Calu3 (cell line): ENCODE measurements around the gene RSPRY1. TPM values are rescaled to one million over a fixed set of nuclear protein-coding genes. Genes with fewer than 3 reads are reported as not detected.

Experiments
- BruUV-seq: library from RNA; stranded (reverse); fragments of 400-500 nt; replicated peaks from 2 replicates; lab custom pipeline; 2021; lab: Mats Ljungman, UMichigan
- CTCF ChIA-PET: fragments of 300-600 bp; sonication (Branson Sonifier 250); formaldehyde crosslinking; loops from one replicate; lab custom pipeline; 2022; ENCODE audit warnings: antibody characterized with exemption; lab: Charles Lee
- DNase-seq: peaks from one replicate; pipeline ENCODE4 v3.0.0; 2022
- H3K27ac Mint-ChIP-seq: one replicate; pipeline ENCODE4 v1.8.0; 2022; ENCODE audit warnings: mixed read lengths; ENCODE audit not compliant: unreplicated experiment
- H3K27me3 Mint-ChIP-seq: one replicate; pipeline ENCODE4 v1.8.0; 2022; ENCODE audit warnings: mixed read lengths; ENCODE audit not compliant: unreplicated experiment
- H3K36me3 Mint-ChIP-seq: one replicate; pipeline ENCODE4 v1.8.0; 2022; ENCODE audit warnings: mild to moderate bottlenecking, moderate library complexity, mixed read lengths; ENCODE audit not compliant: insufficient read depth, unreplicated experiment
- H3K4me1 Mint-ChIP-seq: one replicate; pipeline ENCODE4 v1.8.0; 2022; ENCODE audit warnings: mild to moderate bottlenecking, low read depth, mixed read lengths; ENCODE audit not compliant: unreplicated experiment
- H3K4me3 Mint-ChIP-seq: one replicate; pipeline ENCODE4 v1.8.0; 2022; ENCODE audit warnings: mild to moderate bottlenecking, low read depth, moderate library complexity, mixed read lengths; ENCODE audit not compliant: unreplicated experiment
- H3K9me3 Mint-ChIP-seq: one replicate; pipeline ENCODE4 v1.8.0; 2022; ENCODE audit warnings: low read depth, mixed read lengths; ENCODE audit not compliant: unreplicated experiment
- CTCF ChIP-seq: fragments of 200-600 bp; IDR thresholded peaks from one replicate; pipeline ENCODE4 v1.8.0; 2022; ENCODE audit warnings: antibody characterized with exemption; ENCODE audit not compliant: unreplicated experiment
- intact Hi-C: fragments of 100-400 bp; cut with micrococcal nuclease; formaldehyde crosslinking; loops from one replicate; pipeline ENCODE4 v1.10.0; 2022; ENCODE audit not compliant: unreplicated experiment
- total RNA-seq: library from RNA; stranded (reverse); gene quantifications from 2 replicates; pipeline ENCODE4 v1.2.3, GENCODE V29; 2022

The RSPRY1 gene
- total RNA-seq, 1 experiment from 2014 or later = 43.6 TPM

GRCh38 chr16:57263541-57264351 lies 77.6 kb downstream of the RSPRY1 start:
- BruUV-seq = no TSS peak
- peaks cover 29% of the 10 kb centered on the region for H3K36me3 Mint-ChIP-seq
- peaks cover 65% of the 10 kb centered on the region for H3K4me1 Mint-ChIP-seq
- no peak overlapping the region for H3K4me3 Mint-ChIP-seq
- H3K27me3 Mint-ChIP-seq = no peaks in the 10 kb centered on the region
- DNase-seq = no peak
- no peak overlapping the region for H3K27ac Mint-ChIP-seq
- intact Hi-C loops = no loop called here
- H3K9me3 Mint-ChIP-seq = no peaks in the 10 kb centered on the region
- CTCF ChIA-PET = no interaction called here
- no peak for TF ChIP-seq CTCF

GRCh38 chr16:57264381-57264780 lies 78.3 kb downstream of the RSPRY1 start:
- intact Hi-C loops = no loop called here
- H3K4me3 Mint-ChIP-seq = no peak overlapping the region
- no peak for TF ChIP-seq CTCF
- H3K9me3 Mint-ChIP-seq = no peaks in the 10 kb centered on the region
- peaks cover 29% of the 10 kb centered on the region for H3K36me3 Mint-ChIP-seq
- H3K27ac Mint-ChIP-seq = no peak overlapping the region
- DNase-seq = no peak
- BruUV-seq = no TSS peak
- CTCF ChIA-PET = no interaction called here
- no peaks in the 10 kb centered on the region for H3K27me3 Mint-ChIP-seq
- peaks cover 72% of the 10 kb centered on the region for H3K4me1 Mint-ChIP-seq

GRCh38 chr16:57264950-57265371 lies 78.8 kb downstream of the RSPRY1 start:
- no peaks in the 10 kb centered on the region for H3K9me3 Mint-ChIP-seq
- peaks cover 23% of the 10 kb centered on the region for H3K36me3 Mint-ChIP-seq
- peak overlapping the region; percentile 32 for H3K4me3 Mint-ChIP-seq
- H3K27ac Mint-ChIP-seq = peak overlapping the region; percentile 62
- no peaks in the 10 kb centered on the region for H3K27me3 Mint-ChIP-seq
- intact Hi-C loops = no loop called here
- CTCF ChIA-PET = interaction anchor here (1.7 kb wide), 1 partner anchor 15 kb away, joined by 3 read pairs; no protein-coding TSS in a partner anchor
- BruUV-seq = no TSS peak
- peaks cover 67% of the 10 kb centered on the region for H3K4me1 Mint-ChIP-seq
- no peak for TF ChIP-seq CTCF
- peak; percentile 52 for DNase-seq

GRCh38 chr16:57265850-57266530 lies 79.9 kb downstream of the RSPRY1 start:
- intact Hi-C loops = no loop called here
- Mint-ChIP-seq H3K36me3 (peaks cover 19% of the 10 kb centered on the region), H3K9me3 (no peaks in the 10 kb centered on the region), H3K27ac (peak overlapping the region; percentile 62), H3K27me3 (no peaks in the 10 kb centered on the region), H3K4me3 (peak overlapping the region; percentile 32), H3K4me1 (peaks cover 57% of the 10 kb centered on the region)
- TF ChIP-seq CTCF = no peak
- BruUV-seq = no TSS peak
- peak; percentile 65 for DNase-seq
- CTCF ChIA-PET = interaction anchor here (0.7 to 1.7 kb wide), 5 partner anchors 14 to 1325 kb away, joined by 3 to 8 read pairs (median 4); no protein-coding TSS in a partner anchor
